ENCODE results near the gene KPNA1. TPM values are rescaled to one million over a fixed set of nuclear protein-coding genes. Genes with fewer than 3 reads are reported as not detected.
"Not testable (repeated sequence)": the region's sequence is repeated elsewhere in the genome, so short reads cannot be mapped to it uniquely, and the experiment has no call there.

Gene KPNA1
- total and polyA plus RNA-seq, 7 donors, result 9.6 to 50.1 (median 34.9) TPM

DNA sequence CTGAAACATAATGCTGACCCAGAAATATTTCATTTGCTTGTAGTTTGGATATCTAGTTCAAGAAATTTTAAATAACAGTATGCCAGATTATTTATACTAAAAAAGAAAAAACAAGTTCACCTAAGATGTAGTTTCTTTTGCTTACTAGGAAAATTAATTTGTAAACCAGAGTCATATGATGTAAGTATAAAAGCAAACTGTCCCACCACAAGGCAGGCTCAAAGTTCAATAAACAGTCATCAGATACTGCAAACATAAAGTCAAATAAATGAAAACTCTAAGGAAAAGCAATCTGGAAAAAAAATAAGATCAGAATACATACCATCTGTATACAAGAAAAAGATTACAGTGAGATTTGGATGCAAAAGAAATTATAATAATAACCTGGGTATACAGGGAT is 58.7 kb downstream of the KPNA1 start:
- intact Hi-C loops (cut with DNase I), result loop anchor here (5.0 to 10.0 kb wide), 2 partner anchors 56 to 99 kb away; partner anchors contain the start of gene KPNA1
- Histone ChIP-seq H3K4me3 (no peak overlapping the region), H3K27me3 (no peaks in the 10 kb centered on the region), H3K4me1 (no peaks in the 10 kb centered on the region), H3K36me3 (peaks cover 4 to 71% (median 17%) of the 10 kb centered on the region in 4 donors), H3K9me3 (no peaks in the 10 kb centered on the region), H3K27ac (no peak overlapping the region)
- TF ChIP-seq POLR2AphosphoS5 (IDR thresholded peaks at IDR 0.05), result no peak
- TF ChIP-seq POLR2A (IDR thresholded peaks at IDR 0.05), result no peak
- TF ChIP-seq, protein P1, sequence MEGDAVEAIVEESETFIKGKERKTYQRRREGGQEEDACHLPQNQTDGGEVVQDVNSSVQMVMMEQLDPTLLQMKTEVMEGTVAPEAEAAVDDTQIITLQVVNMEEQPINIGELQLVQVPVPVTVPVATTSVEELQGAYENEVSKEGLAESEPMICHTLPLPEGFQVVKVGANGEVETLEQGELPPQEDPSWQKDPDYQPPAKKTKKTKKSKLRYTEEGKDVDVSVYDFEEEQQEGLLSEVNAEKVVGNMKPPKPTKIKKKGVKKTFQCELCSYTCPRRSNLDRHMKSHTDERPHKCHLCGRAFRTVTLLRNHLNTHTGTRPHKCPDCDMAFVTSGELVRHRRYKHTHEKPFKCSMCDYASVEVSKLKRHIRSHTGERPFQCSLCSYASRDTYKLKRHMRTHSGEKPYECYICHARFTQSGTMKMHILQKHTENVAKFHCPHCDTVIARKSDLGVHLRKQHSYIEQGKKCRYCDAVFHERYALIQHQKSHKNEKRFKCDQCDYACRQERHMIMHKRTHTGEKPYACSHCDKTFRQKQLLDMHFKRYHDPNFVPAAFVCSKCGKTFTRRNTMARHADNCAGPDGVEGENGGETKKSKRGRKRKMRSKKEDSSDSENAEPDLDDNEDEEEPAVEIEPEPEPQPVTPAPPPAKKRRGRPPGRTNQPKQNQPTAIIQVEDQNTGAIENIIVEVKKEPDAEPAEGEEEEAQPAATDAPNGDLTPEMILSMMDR (IDR thresholded peaks at IDR 0.05), result no peak
- no peak for TF ChIP-seq EP300 (IDR thresholded peaks at IDR 0.05)
- no peak for DNase-seq

DNA sequence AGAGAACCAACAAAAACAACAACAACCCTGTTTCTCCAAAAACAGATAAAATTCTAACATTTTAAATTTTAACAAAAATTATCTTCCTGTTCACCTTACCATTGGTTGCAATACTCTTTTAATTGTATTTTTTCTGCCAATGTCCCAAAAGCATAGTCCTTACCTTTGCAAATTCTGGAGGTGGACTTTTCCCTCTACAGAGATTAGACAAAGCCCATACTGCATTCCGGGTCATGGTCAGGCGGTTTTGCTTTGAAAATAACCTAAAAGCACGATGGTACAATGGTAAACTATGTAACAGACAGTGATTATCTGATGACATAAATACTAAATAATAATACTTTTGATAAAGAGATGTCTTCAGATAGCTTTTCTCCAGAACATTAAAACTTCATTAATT is 63.4 kb downstream of the KPNA1 start:
- DNase-seq, result no peak
- Histone ChIP-seq H3K36me3 (peaks cover 9 to 73% (median 20%) of the 10 kb centered on the region in 4 donors), H3K27ac (no peak overlapping the region), H3K4me3 (no peak overlapping the region), H3K9me3 (no peaks in the 10 kb centered on the region), H3K4me1 (no peaks in the 10 kb centered on the region), H3K27me3 (no peaks in the 10 kb centered on the region)
- WGBS, 2 donors, result 93 to 95% methylated on average over 3 of the region's 3 CpGs
- intact Hi-C loops (cut with DNase I), result loop anchor here (10.0 kb wide), 1 partner anchor 103 kb away; no protein-coding TSS in a partner anchor
- no peak for TF ChIP-seq POLR2AphosphoS5 (IDR thresholded peaks at IDR 0.05)
- TF ChIP-seq, protein P1 (IDR thresholded peaks at IDR 0.05), result no peak
- TF ChIP-seq POLR2A (IDR thresholded peaks at IDR 0.05), result no peak
- TF ChIP-seq EP300 (IDR thresholded peaks at IDR 0.05), result no peak

DNA sequence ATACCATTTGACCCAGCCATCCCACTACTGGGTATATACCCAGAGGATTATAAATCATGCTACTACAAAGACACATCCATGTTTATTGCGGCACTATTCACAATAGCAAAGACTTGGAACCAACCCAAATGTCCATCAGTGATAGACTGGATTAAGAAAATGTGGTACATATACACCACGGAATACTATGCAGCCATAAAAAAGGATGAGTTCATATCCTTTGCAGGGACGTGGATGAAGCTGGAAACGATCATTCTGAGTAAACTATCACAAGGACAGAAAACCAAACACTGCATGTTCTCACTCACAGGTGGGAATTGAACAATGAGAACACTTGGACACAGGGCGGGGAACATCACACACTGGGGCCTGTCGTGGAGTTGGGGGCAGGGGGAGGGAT is 66.5 kb downstream of the KPNA1 start:
- H3K27me3 ChIP-seq; H3K4me3 ChIP-seq; H3K4me1 ChIP-seq; DNase-seq; H3K9me3 ChIP-seq; intact Hi-C loops (cut with DNase I); H3K27ac ChIP-seq: not testable (repeated sequence)
- H3K36me3 ChIP-seq, result peaks cover 14 to 64% (median 23%) of the 10 kb centered on the region in 4 donors
- 97 to 98% methylated on average over 6 of the region's 6 CpGs for WGBS, 2 donors

DNA sequence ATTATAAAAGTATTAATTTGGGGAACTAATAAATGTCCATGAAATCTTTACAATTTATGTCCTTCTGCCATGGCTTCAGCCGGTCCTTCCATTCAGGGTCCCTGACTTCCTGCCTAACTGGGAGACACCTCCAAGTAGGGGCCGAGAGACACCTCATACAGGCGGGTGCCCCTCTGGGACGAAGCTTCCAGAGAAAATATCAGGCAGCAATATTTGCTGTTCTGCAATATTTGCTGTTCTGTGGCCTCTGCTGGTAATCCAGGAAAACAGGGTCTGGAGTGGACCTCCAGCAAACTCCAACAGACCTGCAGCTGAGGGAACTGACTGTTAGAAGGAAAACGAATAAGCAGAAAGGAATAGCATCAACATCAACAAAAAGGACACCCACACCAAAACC is 70.2 kb downstream of the KPNA1 start:
- H3K9me3 ChIP-seq; H3K4me3 ChIP-seq; intact Hi-C loops (cut with DNase I); H3K27me3 ChIP-seq; H3K27ac ChIP-seq; H3K4me1 ChIP-seq; DNase-seq: not testable (repeated sequence)
- H3K36me3 ChIP-seq, result peaks cover 8 to 64% (median 20%) of the 10 kb centered on the region in 4 donors
- WGBS, 2 donors, result 96% methylated on average over 5 of the region's 5 CpGs

DNA sequence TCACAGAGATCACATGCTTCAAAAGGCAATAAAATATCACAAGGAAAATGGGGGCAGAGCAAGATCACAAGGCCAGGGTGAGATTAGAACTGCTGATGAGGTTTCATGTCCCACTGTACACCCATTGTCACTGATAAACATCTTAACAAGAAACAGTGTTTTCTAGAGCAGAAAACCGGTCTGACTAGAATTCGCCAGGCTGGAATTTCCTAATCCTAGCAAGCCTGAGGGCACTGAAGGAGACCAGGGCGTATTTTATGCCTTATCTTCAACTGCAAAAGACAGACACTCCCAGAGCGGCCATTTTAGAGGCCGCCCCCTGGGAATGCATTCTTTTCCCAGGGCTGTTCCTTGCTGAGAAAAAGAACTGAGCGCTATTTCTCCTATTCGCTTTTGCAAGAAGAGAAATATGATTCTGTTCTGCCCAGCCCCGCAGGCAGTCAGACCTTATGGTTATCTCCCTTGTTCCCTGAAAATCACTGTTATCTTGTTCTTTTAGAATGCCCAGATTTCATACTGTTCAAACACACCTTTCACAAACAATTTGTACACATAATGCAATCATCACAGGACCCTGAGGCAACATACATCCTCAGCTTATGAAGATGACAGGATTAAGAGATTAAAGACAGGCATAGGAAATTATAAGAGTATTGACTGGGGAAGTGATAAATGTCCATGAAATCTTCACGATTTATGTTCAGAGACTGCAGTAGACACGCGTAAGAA is 70.8 kb downstream of the KPNA1 start:
- H3K27ac ChIP-seq; H3K4me1 ChIP-seq; DNase-seq; H3K9me3 ChIP-seq; H3K4me3 ChIP-seq; H3K27me3 ChIP-seq; intact Hi-C loops (cut with DNase I): not testable (repeated sequence)
- WGBS, 2 donors, result 94 to 98% methylated on average over 11 of the region's 11 CpGs
- H3K36me3 ChIP-seq, result peaks cover 4 to 64% (median 24%) of the 10 kb centered on the region in 4 donors

DNA sequence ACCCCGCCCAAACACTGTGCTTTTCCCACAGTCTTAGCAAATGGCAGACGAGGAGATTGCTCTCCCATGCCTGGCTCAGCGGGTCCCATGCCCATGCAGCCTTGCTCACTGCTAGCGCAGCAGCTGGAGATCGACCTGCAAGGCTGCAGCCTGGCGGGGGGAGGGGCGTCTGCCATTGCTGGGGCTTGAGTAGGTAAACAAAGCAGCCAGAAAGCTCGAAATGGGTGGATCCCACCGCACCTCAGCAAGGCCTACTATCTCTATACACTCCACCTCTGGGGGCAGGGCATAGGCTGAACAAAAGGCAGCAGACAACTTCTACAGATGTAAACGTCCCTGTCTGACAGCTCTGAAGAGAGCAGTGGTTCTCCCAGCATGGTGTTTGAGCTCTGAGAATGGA is 71.6 kb downstream of the KPNA1 start:
- Histone ChIP-seq H3K27me3 (no peaks in the 10 kb centered on the region), H3K9me3 (no peaks in the 10 kb centered on the region), H3K4me3 (no peak overlapping the region), H3K27ac (no peak overlapping the region), H3K36me3 (peaks cover 4 to 64% (median 25%) of the 10 kb centered on the region in 4 donors), H3K4me1 (no peaks in the 10 kb centered on the region)
- intact Hi-C loops (cut with DNase I), result no loop called here
- 90 to 92% methylated on average over 10 of the region's 10 CpGs for WGBS, 2 donors
- no peak for DNase-seq
- TF ChIP-seq POLR2AphosphoS5 (IDR thresholded peaks at IDR 0.05) (no peak), POLR2A (IDR thresholded peaks at IDR 0.05) (no peak), EP300 (IDR thresholded peaks at IDR 0.05) (no peak)
- TF ChIP-seq, protein P1 (IDR thresholded peaks at IDR 0.05), result no peak
